ENCODE results near the gene ACBD4. TPM values are rescaled to one million over a fixed set of nuclear protein-coding genes. Genes with fewer than 3 reads are reported as not detected.

The ACBD4 gene
- total and polyA plus RNA-seq, 4 donors: 4.4 to 51.4 (median 44.9) TPM

GRCh38 chr17:45104497-45104896 lies 31.0 kb upstream of the ACBD4 start:
- H3K27ac ChIP-seq (ENCODE audit: low read depth in 1 of 2, low read length in 2 of 2): no peak overlapping the region
- no peak for DNase-seq (ENCODE audit: low spot score)
- 91% methylated on average over 6 of the region's 6 CpGs for WGBS
- no peaks in the 10 kb centered on the region for H3K27me3 ChIP-seq (ENCODE audit: control insufficient read depth in 4 of 4, insufficient read depth in 4 of 4, low read length in 3 of 4)
- no peak overlapping the region for H3K4me3 ChIP-seq (ENCODE audit: low read depth in 1 of 3, low read length in 3 of 3)
- H3K9ac ChIP-seq (ENCODE audit: low read depth in 1 of 2, low read length in 2 of 2): no peak overlapping the region
- peaks cover 17 to 73% (median 54%) of the 10 kb centered on the region in 4 donors for H3K36me3 ChIP-seq (ENCODE audit: control insufficient read depth in 4 of 4, insufficient read depth in 3 of 4, low read depth in 1 of 4, low read length in 3 of 4)
- H3K4me1 ChIP-seq (ENCODE audit: control insufficient read depth in 4 of 4, insufficient read depth in 4 of 4, low read length in 3 of 4): no peaks in the 10 kb centered on the region
- TF ChIP-seq RAD21 (IDR thresholded peaks at IDR 0.05) (no peak), GABPA (IDR thresholded peaks at IDR 0.05 in 1 of 2, conservative IDR thresholded peaks at IDR 0.05 in 1 of 2) (no peak), NR2F2 (IDR thresholded peaks at IDR 0.05) (no peak), ATF3 (IDR thresholded peaks at IDR 0.05) (no peak), HNF4G (IDR thresholded peaks at IDR 0.05) (no peak), FOXA1 (IDR thresholded peaks at IDR 0.05) (no peak), ZBTB33 (IDR thresholded peaks at IDR 0.05) (no peak), SP1 (IDR thresholded peaks at IDR 0.05) (no peak), MAX (IDR thresholded peaks at IDR 0.05) (no peak), HNF4A (conservative IDR thresholded peaks at IDR 0.05) (no peak), RXRA (IDR thresholded peaks at IDR 0.05) (no peak), EGR1 (IDR thresholded peaks at IDR 0.05; ENCODE audit: low read depth in 2 of 2) (no peak), YY1 (IDR thresholded peaks at IDR 0.05) (no peak), FOXA2 (IDR thresholded peaks at IDR 0.05) (no peak)
- TF ChIP-seq, protein P1, sequence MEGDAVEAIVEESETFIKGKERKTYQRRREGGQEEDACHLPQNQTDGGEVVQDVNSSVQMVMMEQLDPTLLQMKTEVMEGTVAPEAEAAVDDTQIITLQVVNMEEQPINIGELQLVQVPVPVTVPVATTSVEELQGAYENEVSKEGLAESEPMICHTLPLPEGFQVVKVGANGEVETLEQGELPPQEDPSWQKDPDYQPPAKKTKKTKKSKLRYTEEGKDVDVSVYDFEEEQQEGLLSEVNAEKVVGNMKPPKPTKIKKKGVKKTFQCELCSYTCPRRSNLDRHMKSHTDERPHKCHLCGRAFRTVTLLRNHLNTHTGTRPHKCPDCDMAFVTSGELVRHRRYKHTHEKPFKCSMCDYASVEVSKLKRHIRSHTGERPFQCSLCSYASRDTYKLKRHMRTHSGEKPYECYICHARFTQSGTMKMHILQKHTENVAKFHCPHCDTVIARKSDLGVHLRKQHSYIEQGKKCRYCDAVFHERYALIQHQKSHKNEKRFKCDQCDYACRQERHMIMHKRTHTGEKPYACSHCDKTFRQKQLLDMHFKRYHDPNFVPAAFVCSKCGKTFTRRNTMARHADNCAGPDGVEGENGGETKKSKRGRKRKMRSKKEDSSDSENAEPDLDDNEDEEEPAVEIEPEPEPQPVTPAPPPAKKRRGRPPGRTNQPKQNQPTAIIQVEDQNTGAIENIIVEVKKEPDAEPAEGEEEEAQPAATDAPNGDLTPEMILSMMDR (IDR thresholded peaks at IDR 0.05; ENCODE audit: low read depth, low read length, missing input control): no peak
- TF ChIP-seq, protein P2, sequence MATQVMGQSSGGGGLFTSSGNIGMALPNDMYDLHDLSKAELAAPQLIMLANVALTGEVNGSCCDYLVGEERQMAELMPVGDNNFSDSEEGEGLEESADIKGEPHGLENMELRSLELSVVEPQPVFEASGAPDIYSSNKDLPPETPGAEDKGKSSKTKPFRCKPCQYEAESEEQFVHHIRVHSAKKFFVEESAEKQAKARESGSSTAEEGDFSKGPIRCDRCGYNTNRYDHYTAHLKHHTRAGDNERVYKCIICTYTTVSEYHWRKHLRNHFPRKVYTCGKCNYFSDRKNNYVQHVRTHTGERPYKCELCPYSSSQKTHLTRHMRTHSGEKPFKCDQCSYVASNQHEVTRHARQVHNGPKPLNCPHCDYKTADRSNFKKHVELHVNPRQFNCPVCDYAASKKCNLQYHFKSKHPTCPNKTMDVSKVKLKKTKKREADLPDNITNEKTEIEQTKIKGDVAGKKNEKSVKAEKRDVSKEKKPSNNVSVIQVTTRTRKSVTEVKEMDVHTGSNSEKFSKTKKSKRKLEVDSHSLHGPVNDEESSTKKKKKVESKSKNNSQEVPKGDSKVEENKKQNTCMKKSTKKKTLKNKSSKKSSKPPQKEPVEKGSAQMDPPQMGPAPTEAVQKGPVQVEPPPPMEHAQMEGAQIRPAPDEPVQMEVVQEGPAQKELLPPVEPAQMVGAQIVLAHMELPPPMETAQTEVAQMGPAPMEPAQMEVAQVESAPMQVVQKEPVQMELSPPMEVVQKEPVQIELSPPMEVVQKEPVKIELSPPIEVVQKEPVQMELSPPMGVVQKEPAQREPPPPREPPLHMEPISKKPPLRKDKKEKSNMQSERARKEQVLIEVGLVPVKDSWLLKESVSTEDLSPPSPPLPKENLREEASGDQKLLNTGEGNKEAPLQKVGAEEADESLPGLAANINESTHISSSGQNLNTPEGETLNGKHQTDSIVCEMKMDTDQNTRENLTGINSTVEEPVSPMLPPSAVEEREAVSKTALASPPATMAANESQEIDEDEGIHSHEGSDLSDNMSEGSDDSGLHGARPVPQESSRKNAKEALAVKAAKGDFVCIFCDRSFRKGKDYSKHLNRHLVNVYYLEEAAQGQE (IDR thresholded peaks at IDR 0.05): no peak
- H3K9me3 ChIP-seq (ENCODE audit: control insufficient read depth in 4 of 4, low read length in 3 of 4): no peaks in the 10 kb centered on the region
